Bronchial epithelial cell (primary cell): ENCODE data around the gene CPNE8. TPM values are rescaled to one million over a fixed set of nuclear protein-coding genes. Genes with fewer than 3 reads are reported as not detected.

Experiments used
- DNase-seq: peaks from one replicate; pipeline ENCODE4 v3.0.0-alpha.2; 2010; ENCODE audit warnings: low read depth
- FAIRE-seq: peaks from 2 replicates; lab custom pipeline; 2011; peaks lifted over from hg19 to GRCh38; lab: Jason Lieb, UNC
- H3K27me3 ChIP-seq: 2 replicates; pipeline ENCODE4 v1.5.1; 2011; ENCODE audit warnings: low read length; ENCODE audit not compliant: control insufficient read depth, insufficient read depth
- H3K36me3 ChIP-seq: 2 replicates; pipeline ENCODE4 v1.5.1; 2011; ENCODE audit warnings: low read length; ENCODE audit not compliant: control insufficient read depth, insufficient read depth
- H3K4me3 ChIP-seq: 2 replicates; pipeline ENCODE4 v1.5.1; 2011; ENCODE audit warnings: mild to moderate bottlenecking, low read depth, low read length, control low read depth
- CTCF ChIP-seq: IDR thresholded peaks from 2 replicates; pipeline ENCODE4 v1.5.1; 2011; ENCODE audit warnings: mild to moderate bottlenecking, moderate library complexity, low read length, control low read depth, inconsistent platforms; ENCODE audit not compliant: insufficient read depth, severe bottlenecking
- total RNA-seq: library from RNA; depleted of rRNA; stranded (reverse); fragments of >200 nt; gene quantifications from 2 replicates; pipeline ENCODE4 v1.2.1, GENCODE V29; 2014

CPNE8 gene
- total RNA-seq, 1 donor from 2014 or later: 7.1 TPM

DNA sequence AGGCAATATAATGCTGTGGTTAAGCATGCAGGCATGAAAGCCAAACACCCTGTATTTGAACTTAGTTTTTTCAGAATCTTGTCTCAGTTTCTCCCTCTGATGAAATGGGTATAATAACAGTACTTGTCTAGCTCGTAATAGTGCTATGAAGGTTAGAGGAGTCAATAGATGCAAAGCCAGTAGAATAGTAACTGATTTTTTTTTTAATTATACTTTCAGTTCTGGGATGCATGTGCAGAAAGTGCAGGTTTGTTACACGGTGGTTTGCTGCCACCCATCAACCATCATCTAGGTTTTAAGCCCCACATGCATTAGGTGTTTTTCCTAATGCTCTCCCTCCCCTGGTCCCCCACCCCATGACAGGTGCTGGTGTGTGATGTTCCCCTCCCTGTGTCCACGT is 87.4 kb downstream of the CPNE8 start:
- no peaks in the 10 kb centered on the region for H3K27me3 ChIP-seq
- no peak overlapping the region for H3K4me3 ChIP-seq
- FAIRE-seq: no peak
- H3K36me3 ChIP-seq: no peaks in the 10 kb centered on the region
- DNase-seq: no peak
- TF ChIP-seq CTCF: no peak

GRCh38 chr12:38813923-38814322 is 91.5 kb downstream of the CPNE8 start:
- FAIRE-seq: no peak
- Histone ChIP-seq H3K4me3 (no peak overlapping the region), H3K27me3 (no peaks in the 10 kb centered on the region), H3K36me3 (no peaks in the 10 kb centered on the region)
- no peak for DNase-seq
- no peak for TF ChIP-seq CTCF

DNA sequence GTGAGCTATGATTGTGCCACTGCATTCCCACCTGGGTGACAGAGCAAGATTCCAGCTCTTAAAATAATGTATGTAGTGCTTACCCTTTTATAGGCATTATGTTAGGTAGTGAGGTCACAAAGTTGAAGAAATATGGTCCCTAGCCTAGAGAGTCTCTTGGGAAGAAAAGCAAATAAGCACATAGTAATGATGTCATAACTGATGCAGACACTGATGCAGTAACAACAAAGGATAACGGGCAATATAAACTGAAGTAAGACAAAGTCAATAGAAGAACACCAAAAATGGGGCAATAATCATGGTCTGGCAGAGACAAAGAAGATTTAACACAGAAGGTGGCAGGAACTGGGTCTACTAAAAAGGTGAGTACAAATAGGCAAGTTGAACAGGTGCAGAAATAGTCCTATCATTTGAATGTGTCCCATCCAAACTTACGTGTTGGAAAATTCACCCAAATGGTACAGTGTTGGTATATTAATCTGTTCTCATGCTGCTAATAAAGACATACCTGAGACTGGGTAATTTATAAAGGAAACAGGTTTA is 93.5 kb downstream of the CPNE8 start:
- H3K4me3 ChIP-seq: no peak overlapping the region
- TF ChIP-seq CTCF: no peak
- H3K27me3 ChIP-seq: no peaks in the 10 kb centered on the region
- H3K36me3 ChIP-seq: no peaks in the 10 kb centered on the region
- DNase-seq (no peak), FAIRE-seq (no peak)

DNA sequence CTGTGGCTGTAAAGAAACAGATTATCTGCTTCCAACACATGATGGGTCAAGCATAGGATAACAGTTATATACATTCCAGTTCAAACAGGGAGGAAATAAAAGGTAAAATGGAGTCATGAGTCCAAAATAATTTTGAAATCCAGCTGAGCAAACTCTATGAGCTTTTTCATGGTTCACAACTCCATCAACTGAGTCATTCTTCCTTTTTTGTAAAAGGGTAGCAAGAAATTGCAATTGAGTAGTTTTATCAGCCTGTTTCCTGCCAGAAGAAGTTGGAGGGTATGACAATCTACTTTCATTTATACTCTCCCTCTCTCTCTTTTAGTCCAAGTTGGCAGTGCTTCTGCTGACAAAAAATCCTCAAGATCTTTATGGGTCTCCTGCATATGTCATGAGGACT is 95.6 kb downstream of the CPNE8 start:
- FAIRE-seq: no peak
- no peak for TF ChIP-seq CTCF

GRCh38 chr12:38788106-38788505 is 117.3 kb downstream of the CPNE8 start:
- FAIRE-seq (no peak), DNase-seq (no peak)
- no peak for TF ChIP-seq CTCF
- Histone ChIP-seq H3K4me3 (no peak overlapping the region), H3K36me3 (no peaks in the 10 kb centered on the region), H3K27me3 (no peaks in the 10 kb centered on the region)

More for the DNA sequence above, 95.6 kb downstream of the CPNE8 start:
- Histone ChIP-seq H3K36me3 (no peaks in the 10 kb centered on the region), H3K27me3 (no peaks in the 10 kb centered on the region), H3K4me3 (no peak overlapping the region)
- no peak for DNase-seq

DNA sequence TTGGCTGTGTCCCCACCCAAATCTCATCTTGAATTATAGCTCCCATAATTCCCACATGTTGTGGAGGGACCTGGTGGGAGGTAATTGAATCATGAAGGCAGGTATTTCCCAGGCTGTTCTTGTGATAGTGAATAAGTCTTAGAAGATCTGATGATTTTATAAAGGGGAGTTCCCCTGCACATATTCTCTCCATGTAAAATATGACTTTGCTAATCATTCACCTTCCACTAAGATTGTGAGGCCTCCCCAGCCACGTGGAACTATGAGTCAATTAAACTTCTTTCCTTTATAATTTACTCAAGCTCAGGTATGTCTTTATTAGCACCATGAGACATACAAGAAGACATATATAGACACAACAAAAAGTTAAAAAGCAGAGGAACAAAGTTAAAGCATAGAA is 120.0 kb downstream of the CPNE8 start:
- DNase-seq: no peak
- Histone ChIP-seq H3K36me3 (no peaks in the 10 kb centered on the region), H3K4me3 (no peak overlapping the region), H3K27me3 (no peaks in the 10 kb centered on the region)
- no peak for FAIRE-seq
- TF ChIP-seq CTCF: no peak
